Panc1 (cell line): ENCODE results near the gene MCU. TPM values are rescaled to one million over a fixed set of nuclear protein-coding genes. Genes with fewer than 3 reads are reported as not detected.

Source experiments
- ATAC-seq: fragments of 200-7000 bp; cut with Tn5 transposase; 2 replicates; pipeline ENCODE4 v1.9.1; 2020; ENCODE audit warnings: mild to moderate bottlenecking, moderate library complexity
- BruUV-seq: library from RNA; stranded (reverse); fragments of 400-500 nt; replicated peaks from 2 replicates; lab custom pipeline; 2021; lab: Mats Ljungman, UMichigan
- CTCF ChIA-PET: fragments of 300-600 bp; sonication (Branson Sonifier 250); formaldehyde crosslinking; loops from one replicate; lab custom pipeline; 2022; ENCODE audit warnings: antibody characterized with exemption; lab: Charles Lee
- POLR2A ChIA-PET: fragments of 300-600 bp; sonication (Branson Sonifier 250); formaldehyde crosslinking; loops from one replicate; lab custom pipeline; 2022; ENCODE audit warnings: antibody characterized with exemption; lab: Charles Lee
- DNase-seq: peaks from one replicate; pipeline ENCODE4 v3.0.0-alpha.2; 2010; ENCODE audit warnings: low read depth, low spot score
- H3K27ac ChIP-seq: 2 replicates; pipeline ENCODE4 v1.5.1; 2011; ENCODE audit warnings: mild to moderate bottlenecking, low read length, inconsistent platforms
- H3K27me3 ChIP-seq: fragments of 200-500 bp; sonication (Bioruptor generic); 2 replicates; pipeline ENCODE4 v1.6.0; 2014; ENCODE audit warnings: low read length, inconsistent platforms; ENCODE audit not compliant: control insufficient read depth, insufficient read depth
- H3K36me3 ChIP-seq: fragments of 200-500 bp; sonication (Bioruptor generic); 2 replicates; pipeline ENCODE4 v1.5.1; 2014; ENCODE audit warnings: inconsistent platforms, mild to moderate bottlenecking, low read length, moderate library complexity; ENCODE audit not compliant: control insufficient read depth, insufficient read depth
- H3K4me1 ChIP-seq: 2 replicates; pipeline ENCODE4 v1.5.1; 2011; ENCODE audit warnings: inconsistent platforms, mild to moderate bottlenecking, low read length, moderate library complexity; ENCODE audit not compliant: control insufficient read depth, insufficient read depth
- H3K4me3 ChIP-seq, 2 experiments: 2 replicates each; pipeline ENCODE4 v1.5.1; 2011 to 2012; ENCODE audit warnings: low read depth in 2 of 2, low read length in 2 of 2, mild to moderate bottlenecking in 2 of 2, inconsistent platforms in 1 of 2, moderate library complexity in 1 of 2
- H3K9me3 ChIP-seq: fragments of 200-500 bp; sonication (Bioruptor generic); 2 replicates; pipeline ENCODE4 v1.5.1; 2014; ENCODE audit warnings: low read depth, mild to moderate bottlenecking, inconsistent platforms, low read length, moderate library complexity; ENCODE audit not compliant: control insufficient read depth, insufficient read depth
- CTCF ChIP-seq: fragments of 450-650 bp; IDR thresholded peaks from 2 replicates; pipeline ENCODE4 v1.5.1; 2017; ENCODE audit warnings: mild to moderate bottlenecking
- POLR2AphosphoS5 ChIP-seq: IDR thresholded peaks from 2 replicates; pipeline ENCODE4 v1.6.1; 2012; ENCODE audit warnings: mild to moderate bottlenecking, low read depth, low read length, moderate library complexity
- REST ChIP-seq, 2 experiments: IDR thresholded peaks; 2 replicates each; pipeline ENCODE4 v1.6.1; 2011 to 2012; ENCODE audit warnings: low read depth in 2 of 2, control low read depth in 1 of 2, low read length in 1 of 2, mild to moderate bottlenecking in 1 of 2, moderate library complexity in 1 of 2; ENCODE audit not compliant: insufficient read depth in 1 of 2
- SIN3A ChIP-seq: IDR thresholded peaks from 2 replicates; pipeline ENCODE4 v1.6.1; 2012; ENCODE audit warnings: low read depth, mild to moderate bottlenecking, low read length, moderate library complexity, borderline replicate concordance; ENCODE audit not compliant: insufficient read depth
- TCF7L2 ChIP-seq: IDR thresholded peaks from 2 replicates; pipeline ENCODE4 v1.6.1; 2011; ENCODE audit warnings: mild to moderate bottlenecking, low read depth, low read length, inconsistent platforms
- in situ Hi-C: cut with HindIII; loops from 2 replicates; pipeline ENCODE4 v1.10.0; 2016; ENCODE audit warnings: low sequenced_read_pairs, low pct_unique_long_range_greater_than_20kb
- intact Hi-C: fragments of 100-400 bp; cut with micrococcal nuclease; formaldehyde crosslinking; loops from one replicate; pipeline ENCODE4 v1.10.0; 2022; ENCODE audit not compliant: unreplicated experiment
- total RNA-seq: library from RNA; stranded (reverse); gene quantifications from one replicate; pipeline ENCODE4 v1.2.1, GENCODE V29; 2021; ENCODE audit not compliant: unreplicated experiment

The MCU gene
- total RNA-seq, 1 experiment from 2014 or later = 31.6 TPM

- Histone ChIP-seq H3K36me3 (no peaks in the 10 kb centered on the region), H3K9me3 (no peaks in the 10 kb centered on the region), H3K27ac (no peak overlapping the region), H3K4me3 (no peak overlapping the region), H3K27me3 (no peaks in the 10 kb centered on the region), H3K4me1 (no peaks in the 10 kb centered on the region)
- no TSS peak for BruUV-seq
- ATAC-seq (no peak), DNase-seq (no peak)
- TF ChIP-seq SIN3A = no peak
- TF ChIP-seq CTCF = no peak
- TF ChIP-seq TCF7L2 = no peak
- TF ChIP-seq REST (IDR thresholded peaks at IDR 0.05; ENCODE audit: insufficient read depth in 1 of 2, low read depth in 2 of 2, low read length in 1 of 2) = no peak
- no peak for TF ChIP-seq POLR2AphosphoS5
- in situ Hi-C loops (no loop called here), intact Hi-C loops (no loop called here)
- CTCF ChIA-PET = no interaction called here
- POLR2A ChIA-PET = no interaction called here
These were observed 26.0 kb upstream of the MCU start for GRCh38 chr10:72665925-72666324.

GRCh38 chr10:72667207-72667864 lies 24.6 kb upstream of the MCU start:
- Histone ChIP-seq H3K4me3 (no peak overlapping the region), H3K4me1 (no peaks in the 10 kb centered on the region), H3K9me3 (no peaks in the 10 kb centered on the region), H3K36me3 (no peaks in the 10 kb centered on the region), H3K27me3 (peaks cover 3% of the 10 kb centered on the region; the same call in 1 of the 2 replicates), H3K27ac (no peak overlapping the region)
- TF ChIP-seq SIN3A = no peak
- TF ChIP-seq TCF7L2 = no peak
- no peak for TF ChIP-seq REST (IDR thresholded peaks at IDR 0.05; ENCODE audit: insufficient read depth in 1 of 2, low read depth in 2 of 2, low read length in 1 of 2)
- no peak for TF ChIP-seq CTCF
- TF ChIP-seq POLR2AphosphoS5 = no peak
- DNase-seq (no peak), ATAC-seq (no peak)
- CTCF ChIA-PET = interaction anchor here (0.7 kb wide), 1 partner anchor 173 kb away, joined by 5 read pairs; no protein-coding TSS in a partner anchor
- in situ Hi-C loops = no loop called here
- intact Hi-C loops = no loop called here
- no TSS peak for BruUV-seq
- POLR2A ChIA-PET = no interaction called here
